GM21619 (cell line): ENCODE results near the gene FOLR2.

Experiments used
- ATAC-seq: cut with Tn5 transposase; IDR thresholded peaks from one replicate; pipeline ENCODE4 v1.9.1; 2021; ENCODE audit not compliant: unreplicated experiment

FOLR2 gene

DNA sequence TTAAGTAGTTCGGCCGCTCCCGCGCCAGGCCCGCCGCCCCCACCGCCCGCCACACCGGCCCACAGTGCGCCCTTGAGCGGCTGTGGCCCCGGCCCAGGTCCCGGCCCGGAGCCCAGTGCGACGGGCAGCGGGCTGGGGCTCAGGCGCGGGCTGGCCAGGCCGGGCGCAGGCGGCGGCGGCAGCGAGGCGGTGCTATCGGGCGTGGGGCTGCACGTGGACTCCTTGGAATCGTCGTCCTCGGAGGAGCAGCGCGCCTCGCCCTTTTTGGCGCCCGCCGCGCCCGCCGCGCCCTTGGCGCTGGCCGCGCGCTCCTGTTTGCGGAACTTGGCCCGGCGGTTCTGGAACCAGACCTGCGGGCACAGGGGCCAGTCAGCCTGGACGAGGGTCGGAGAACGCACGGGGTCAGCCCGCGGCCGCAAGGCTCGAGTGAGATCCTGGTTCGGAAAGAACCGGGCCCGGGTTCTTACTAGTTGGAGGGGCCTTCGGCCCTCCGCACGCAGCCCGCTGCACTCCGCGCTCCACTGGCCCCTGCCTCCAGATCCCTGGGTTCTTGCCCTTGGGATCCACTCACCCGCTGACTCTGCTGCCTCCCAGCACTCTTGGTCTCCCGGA, 23.4 kb downstream of the FOLR2 start:
- no peak for ATAC-seq

DNA sequence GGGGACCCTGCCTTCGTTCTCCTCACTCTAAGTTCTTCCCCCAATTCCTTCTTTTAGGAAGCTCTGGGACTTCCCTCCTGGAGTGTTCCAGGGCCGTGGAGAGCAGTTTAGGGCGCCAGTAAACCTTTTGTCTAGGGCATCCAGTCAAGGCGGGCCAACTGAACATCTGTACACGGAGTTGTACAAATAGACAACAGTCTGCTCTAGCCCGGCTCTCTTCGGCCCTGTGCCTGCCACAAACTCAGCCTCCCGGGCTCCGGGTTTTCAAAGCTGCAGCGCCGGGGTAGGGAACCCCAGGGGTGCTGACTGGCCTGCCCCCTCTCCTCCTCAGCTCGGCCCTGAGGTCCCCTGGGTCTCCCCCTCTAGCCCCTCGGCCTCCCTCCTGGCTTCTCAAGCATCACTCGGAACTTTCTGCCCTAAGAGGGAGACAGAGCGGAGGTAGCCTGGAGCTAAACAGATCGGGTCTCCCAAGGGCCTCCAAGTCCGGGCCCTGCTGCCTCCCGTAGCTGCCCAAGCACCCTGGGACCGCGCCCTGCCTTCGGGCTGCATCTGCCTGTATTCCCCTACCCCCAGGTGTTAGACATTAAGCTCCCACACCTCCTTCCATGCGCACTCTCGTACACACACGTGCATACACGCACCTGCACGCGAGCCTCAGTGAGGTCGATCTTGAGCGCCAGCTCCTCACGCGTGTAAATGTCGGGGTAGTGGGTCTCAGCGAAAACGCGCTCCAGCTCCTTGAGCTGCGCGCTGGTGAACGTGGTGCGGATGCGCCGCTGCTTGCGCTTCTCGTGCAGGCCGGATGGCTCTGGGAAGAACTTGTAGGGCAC, 24.1 kb downstream of the FOLR2 start:
- ATAC-seq = no peak

DNA sequence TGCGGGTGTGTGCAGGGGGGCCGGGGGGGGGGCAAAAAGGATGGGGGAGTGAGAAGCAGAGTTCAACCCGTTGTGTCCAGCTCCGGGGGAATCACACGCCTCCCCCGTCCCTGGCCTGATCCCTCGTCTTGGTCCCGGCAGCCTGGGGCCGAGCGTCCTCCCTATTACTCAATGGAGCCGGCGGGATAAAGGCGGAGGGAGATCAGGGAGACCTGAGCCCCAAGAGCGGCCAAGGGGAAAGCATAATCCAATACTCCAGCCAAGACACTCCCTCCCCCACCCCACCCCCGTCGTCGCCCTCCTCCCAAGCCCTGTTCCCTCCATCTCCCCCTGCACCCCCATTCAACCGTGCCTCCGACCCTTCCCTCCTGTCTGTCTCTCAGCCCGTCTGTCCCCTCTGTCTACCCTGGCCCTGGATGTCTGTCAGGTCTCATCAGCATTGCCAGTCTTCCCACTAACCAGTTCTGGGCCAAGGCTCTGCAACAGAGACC, 24.7 kb downstream of the FOLR2 start:
- no peak for ATAC-seq

DNA sequence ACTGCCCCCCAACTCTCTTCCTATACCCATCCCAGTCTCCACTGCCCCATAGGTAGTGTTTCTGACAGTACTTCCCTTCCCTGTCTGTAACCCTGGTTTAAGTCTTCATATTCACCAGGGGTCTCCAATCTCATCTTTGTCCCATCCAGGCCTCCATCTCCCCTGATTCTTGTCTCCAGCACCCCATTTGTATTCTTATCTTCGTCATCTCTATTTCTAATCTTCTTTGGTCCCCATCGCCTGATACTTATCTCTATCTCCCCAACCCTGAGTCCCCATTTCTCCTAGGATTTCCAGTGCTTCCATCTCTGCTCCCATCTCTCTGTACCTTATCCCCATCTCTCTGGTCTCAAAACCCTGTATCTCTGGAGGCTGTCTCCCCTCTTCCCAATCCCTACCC, 25.5 kb downstream of the FOLR2 start:
- ATAC-seq = no peak

DNA sequence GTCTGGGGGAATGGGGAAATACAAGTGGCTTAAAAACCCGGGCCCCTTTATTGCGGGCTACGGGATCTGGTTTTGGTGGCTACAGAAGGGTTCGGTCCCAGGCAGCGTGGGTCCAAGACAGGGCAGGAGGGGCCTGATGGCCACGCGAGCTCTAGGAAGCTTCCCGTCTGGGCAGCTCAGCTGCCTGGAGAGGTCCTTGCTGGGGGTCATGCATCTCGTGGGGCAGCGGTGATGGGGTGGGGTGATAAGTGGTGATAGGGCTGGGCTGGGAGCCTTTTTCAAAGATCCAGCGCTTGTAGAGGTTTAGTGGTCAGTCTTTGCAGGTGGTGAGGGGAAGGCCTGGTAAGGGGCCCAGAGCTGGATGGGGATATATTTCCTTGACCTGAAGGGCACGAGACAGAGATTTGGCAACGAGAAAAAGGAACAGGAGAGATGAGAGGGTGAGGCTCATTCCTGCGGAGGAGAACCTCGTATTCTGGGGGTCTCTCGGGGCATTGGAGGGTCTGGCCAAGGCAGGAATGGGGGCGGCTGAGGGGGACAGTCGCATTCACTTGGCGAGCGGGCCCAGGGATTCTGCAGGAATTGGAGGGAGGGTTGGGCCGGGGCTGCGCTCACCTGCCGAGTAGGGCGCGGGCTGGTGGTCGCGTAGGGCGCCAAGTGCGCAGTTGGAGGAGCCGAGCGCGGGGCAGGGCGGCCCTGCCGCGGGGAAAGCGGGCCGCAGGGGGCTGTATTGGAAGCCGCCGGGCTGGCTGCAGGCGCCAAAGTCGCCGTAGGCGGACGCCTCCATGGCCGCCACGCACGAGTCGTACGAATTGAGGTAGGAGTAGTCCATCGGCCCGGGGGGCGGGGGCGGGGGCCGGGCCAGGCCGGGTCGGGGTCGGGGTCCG, 26.8 kb downstream of the FOLR2 start:
- ATAC-seq = no peak

DNA sequence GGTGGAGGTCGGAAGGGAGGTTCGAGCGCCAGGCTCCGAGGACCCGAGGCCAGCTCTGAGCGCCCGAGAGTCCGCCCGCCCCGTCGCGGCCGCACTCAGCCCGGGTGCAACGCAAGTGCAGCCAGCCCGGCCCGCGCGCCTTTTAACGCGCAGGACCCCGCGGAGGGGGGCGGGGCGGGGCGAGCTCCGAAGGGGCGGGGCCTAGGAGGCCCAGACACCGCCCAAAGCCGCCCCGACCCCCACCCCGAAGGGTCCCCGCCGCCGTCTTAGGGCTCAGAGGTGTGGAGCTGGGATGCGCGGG, 27.4 kb downstream of the FOLR2 start, which contains the start of gene PHOX2A:
PHOX2A (minus strand) TSS at position 117 of the 301 bp plus-strand sequence. CDS start 172 bp downstream, outside the sequence.
- no peak for ATAC-seq

DNA sequence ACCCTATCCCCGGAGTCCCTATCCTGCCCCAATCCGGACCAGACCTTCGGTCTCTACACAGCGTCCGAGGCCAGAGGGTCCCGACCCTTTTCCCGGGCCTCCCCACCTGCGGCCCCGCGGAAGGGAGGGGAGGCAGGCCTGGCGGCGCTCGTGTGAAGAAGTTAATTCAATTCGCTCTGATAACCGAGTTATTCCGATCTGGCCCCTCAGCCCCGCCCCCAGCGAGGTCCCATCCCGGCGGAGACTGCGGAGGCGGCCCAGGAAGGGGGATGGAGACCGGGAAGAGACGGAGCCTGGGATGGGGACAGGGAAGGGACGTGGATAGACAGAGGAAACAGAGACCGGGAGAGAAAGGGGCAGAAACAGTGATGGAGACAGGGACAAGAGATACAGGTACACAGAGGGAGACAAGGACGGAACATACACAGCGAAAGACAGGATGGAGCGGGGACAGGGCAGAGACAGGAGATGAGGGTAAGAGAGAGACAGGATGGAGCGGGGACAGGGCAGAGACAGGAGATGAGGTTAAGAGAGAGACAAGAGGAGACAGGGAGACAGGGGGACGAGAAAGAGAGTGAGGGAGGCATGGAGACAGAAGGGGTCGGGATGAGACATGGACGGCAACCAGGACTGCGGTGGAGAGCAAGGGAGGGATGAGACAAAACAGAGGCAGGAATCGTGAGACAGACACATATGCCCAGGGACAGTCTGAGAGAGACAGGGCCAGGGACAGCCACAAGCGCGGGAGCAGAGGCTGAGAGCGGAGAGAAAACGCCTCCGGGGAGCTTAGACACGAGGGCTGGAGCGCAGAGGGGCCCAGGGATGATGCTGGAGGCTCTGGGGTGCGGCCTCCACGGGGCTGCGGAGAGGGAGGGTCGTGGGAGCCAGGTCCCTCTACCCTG, 28.0 kb downstream of the FOLR2 start:
- ATAC-seq = no peak

DNA sequence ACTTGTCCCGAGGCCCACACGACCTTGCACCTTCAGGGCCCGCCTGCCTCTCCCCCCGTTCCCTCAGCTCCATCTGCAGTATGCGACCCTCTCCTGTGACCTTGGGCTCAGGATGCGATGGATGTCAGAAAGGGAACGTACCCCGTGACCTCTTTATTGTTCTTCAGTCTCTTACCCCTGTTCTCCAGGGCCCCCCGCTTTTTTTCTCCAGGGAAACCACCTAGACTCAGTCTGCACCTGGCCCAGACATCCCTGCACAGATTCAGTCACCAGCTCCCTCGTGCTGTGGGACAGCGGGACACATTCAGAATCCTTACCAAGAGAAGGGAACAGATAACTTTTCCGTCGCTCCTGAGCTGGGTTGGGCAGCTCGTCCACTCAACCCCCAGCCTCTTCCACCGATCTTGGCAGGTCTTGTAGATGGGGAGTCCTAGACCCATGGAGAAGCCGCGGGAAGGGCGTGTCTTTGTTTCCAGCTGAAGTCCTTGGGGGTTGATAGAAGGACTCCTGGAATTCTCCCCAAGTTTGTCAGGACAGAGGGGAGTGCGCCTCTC, 28.7 kb downstream of the FOLR2 start:
- no peak for ATAC-seq

DNA sequence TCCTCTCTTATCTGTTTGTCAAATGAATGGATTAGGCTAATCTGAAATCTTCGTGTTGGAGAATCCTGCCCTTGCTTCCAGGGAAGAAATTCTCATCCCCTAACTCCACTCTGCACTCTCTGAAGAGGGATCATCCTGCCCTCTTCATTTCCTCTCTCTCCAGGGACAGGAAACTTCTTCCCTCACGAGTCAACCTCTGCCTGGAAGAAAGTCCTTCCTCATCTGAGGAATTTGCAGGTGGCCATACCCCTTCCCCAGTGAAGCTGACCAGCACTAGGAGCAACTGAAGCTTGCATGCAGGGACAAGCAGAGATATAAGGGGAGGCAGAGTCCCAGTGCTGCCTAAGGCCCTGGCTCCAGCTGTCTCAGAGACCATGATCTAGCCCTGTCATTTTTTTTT, 31.0 kb downstream of the FOLR2 start:
- no peak for ATAC-seq

DNA sequence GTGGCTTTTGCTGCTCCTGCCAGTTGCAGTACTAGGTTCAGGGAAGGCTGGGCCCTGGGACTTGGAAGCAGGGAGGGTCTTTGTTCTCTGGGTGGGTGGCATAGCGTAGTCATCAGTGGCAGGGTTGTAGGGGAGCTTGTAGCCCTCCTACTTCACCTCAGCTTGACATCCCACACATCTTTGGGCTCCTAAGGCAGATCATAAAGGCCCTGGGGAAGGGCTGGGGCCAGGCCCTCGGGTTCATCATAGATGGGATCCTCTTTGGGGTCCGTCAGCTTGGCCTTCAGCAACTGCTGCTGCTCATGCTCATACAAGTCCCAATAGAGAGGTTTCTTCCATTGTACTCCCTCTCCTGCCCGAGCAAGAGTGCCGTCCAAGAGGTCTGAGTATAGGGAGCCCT, 33.4 kb downstream of the FOLR2 start:
- ATAC-seq = no peak

DNA sequence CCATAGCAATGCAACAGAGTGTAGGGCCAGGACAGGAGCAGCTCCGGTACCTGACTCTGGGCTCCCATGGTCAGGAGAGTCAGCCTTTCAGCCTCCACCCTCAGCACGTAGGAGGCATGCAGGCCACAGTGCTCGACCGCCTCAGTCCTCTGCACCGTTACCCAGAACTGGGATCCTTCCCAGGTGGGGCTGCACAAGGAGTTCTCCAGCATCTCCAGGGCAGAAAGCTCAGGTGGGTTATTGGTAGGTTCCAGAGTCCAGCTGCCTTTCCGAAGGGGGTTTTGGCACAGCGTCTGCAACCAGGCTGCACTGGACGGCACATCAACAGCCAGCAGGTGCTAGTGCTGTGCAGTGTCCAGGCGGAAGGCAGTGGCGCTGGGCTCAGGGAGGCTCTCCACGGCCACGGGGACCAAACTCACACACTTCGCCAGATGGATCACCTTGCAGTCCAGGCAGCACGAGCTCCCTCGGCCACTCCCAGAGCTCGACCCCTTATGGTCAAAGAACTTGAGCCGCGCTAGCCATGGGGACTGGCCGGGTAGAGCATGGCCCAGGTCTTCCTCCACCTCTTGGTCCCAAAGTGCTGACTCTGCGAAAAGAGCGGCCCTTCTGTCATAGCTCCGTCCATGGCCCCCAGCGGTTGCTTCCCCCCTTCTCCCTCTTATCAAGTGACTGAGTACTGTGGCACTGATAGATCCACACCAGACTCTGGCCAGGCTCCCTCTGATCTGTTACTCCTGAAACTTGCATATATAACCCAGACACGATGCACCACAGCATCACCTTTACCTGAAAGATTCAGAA, 34.3 kb downstream of the FOLR2 start:
- ATAC-seq = no peak

DNA sequence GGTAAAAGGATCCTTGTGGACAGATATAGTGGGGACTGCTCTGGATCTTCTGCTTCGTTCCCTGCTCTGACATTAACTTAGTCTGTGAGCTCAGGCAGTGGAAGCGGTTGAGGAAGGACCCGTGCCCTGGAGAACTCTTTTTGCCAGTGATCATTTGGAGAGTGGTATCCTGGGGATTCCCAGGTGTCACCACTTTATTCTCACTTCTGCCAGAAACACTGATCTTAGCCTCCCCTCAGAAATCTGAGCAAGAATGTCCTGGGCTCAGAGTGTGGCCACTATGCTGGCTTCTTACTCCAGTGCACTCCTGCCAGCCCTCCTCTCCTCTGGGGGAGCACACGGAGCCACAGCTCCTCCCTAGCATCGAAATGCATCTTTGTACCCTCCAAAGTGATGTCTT, 35.0 kb downstream of the FOLR2 start:
- no peak for ATAC-seq

DNA sequence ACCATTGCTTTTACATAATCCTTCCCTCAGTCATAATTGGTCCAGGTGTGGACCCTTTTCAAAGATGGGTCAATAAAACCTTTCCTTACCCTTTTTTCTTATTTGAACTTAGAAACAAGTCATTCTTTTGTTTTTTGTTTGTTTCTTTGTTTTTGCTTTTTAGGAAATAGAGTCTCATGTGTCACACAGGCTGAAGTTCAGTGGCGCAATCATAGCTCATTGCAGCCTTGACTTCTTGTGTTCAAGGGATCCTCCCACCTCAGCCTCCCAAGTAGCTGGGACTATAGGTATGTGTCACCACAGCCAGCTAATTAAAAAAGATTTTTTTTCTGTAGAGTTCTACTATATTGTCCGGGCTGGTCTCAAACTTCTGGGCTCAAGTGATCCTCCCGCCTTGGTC, 36.8 kb downstream of the FOLR2 start:
- ATAC-seq = no peak

DNA sequence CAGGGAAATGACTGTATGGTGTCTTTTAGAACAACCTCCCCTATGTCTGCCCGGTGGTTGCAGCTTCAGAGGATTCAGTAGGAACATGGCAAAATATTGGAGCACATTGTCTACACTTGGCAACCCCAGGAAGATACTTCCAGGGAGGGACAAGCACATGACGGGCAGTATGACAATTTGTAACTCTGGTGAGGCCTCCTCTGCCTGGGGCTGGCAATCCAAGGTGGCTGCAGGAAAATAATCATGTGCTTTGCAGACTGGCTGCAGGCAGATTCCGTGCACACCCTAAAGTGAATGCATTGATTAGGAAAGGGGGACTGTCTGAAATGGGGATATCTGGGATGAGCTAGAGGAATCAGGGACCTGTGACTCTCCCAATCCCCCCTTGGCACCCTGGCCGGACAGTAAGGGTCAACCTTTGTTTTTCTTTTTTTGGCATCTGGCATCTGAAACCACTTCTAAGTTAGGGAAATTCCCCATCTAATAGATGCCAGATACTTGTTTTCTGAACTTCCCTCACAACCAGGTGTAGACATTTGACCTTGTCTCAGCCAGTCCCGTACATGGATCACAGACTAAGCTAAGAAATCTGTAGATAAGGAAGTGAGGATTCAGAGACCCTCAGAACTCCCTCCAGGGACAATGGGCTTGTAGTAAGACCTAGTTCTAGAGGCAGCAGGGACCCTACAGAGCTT, 37.9 kb downstream of the FOLR2 start:
- no peak for ATAC-seq

DNA sequence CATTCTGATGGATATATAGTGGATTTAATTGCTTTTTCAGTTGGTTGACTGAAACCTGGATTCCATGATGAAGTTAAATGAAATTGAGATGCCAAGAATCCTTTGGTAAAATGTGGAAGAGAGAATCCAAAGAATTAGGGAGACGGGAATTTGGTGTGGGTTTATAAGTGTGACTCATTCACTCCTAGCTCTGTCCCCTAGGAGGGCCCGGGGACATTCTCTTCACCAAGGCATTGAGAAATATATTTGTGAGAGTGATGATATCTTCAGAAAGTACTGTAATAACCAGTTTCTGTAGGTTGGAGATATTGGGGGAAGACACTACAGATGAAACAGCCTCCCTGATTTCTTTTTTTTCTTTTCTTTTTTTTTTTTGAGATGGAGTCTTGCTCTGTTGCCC, 41.0 kb downstream of the FOLR2 start:
- no peak for ATAC-seq

DNA sequence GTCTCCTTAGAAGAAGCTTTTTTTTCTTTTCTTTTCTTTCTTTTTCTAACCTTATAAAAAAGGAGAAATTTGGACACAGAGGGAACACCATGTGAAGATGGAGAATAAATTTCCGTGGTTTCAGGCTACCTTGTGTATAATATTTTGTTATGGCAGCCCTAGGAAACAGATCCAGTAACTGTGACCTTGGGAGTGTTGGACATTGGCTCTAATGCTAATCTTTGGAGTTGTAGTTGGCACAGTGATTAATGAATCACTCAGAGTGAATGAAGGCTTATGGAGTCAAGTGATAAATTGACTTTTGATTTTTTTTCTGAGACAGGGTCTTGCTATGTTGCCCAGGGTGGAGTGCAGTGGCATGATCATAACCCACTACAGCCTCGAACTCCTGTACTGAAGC, 42.9 kb downstream of the FOLR2 start:
- ATAC-seq = no peak

DNA sequence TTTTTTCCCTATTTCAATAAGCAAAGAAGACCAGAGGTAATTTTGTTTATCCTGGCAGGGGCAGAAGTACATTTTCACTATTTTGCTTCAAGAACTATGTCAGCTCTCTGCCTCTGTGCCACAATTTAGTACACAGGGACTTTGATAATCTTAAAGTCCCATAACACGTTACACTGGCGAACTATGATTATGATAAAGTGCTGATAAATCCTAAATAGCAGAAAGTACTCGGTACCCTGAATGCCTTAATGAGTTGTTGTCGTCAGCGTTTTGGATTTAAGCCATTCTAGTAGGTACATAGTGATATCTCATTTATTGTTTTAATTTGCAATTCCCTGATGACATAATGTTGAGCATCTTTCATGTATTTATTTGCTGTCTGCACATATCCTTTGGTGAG, 44.0 kb downstream of the FOLR2 start:
- no peak for ATAC-seq

DNA sequence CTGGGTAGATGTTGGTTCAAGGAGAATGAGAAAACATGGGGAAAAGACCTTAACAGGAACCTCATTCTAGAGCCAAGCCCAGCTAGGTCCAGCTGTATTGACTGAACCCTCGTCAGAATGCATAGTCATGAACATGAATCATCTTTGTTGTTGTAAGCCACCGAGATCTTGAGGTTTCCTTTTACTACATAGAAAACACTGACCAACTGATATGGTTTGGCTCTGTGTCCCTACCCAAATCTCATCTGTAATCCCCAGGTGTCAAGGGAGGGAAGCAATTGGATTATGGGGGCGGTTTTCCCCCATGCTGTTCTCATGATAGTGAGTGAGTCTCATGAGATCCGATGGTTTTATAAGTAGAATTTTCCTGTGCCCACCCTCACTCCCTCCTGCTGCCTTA, 46.8 kb downstream of the FOLR2 start:
- ATAC-seq = no peak

DNA sequence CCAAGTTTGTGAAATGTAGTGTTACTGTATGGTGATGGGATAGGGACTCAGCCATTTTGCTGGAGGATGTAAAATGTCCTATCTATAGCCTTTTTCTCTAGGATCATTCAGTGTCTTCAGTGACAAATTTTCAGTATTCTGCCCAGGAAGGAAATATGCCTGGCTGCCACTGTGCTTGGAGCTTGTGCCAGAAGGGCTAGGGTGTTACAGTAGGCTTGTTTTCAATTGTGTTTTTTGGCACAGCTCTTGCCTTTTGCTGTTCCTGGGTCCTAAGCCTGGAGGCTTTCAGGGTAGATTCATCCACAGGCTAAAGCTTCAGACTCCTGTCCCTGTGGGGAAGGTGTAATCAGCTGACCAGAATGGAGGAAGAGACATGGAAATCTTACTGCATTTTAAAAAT, 49.4 kb downstream of the FOLR2 start:
- ATAC-seq = no peak
